Fibroblast of lung (primary cell): ENCODE data around the gene EFCAB5. TPM values are rescaled to one million over a fixed set of nuclear protein-coding genes. Genes with fewer than 3 reads are reported as not detected.

ENCODE experiments used
- DNase-seq, 2 donors: peaks; one replicate each; pipeline versions ENCODE4 v3.0.0 to v3.0.0-alpha.2; 2010; ENCODE audit warnings: low read depth in 2 of 2
- H2AFZ ChIP-seq: 2 replicates; pipeline ENCODE4 v1.5.1; 2012; ENCODE audit warnings: low read length, control low read depth, inconsistent platforms
- H3K27ac ChIP-seq: 2 replicates; pipeline ENCODE4 v1.5.1; 2011; ENCODE audit warnings: low read length, control low read depth; ENCODE audit not compliant: insufficient read depth
- H3K27me3 ChIP-seq: 2 replicates; pipeline ENCODE4 v1.5.1; 2011; ENCODE audit warnings: mild to moderate bottlenecking, low read length; ENCODE audit not compliant: control insufficient read depth, insufficient read depth
- H3K36me3 ChIP-seq: 2 replicates; pipeline ENCODE4 v1.5.1; 2011; ENCODE audit warnings: low read length; ENCODE audit not compliant: control insufficient read depth, insufficient read depth
- H3K4me1 ChIP-seq: 2 replicates; pipeline ENCODE4 v1.5.1; 2011; ENCODE audit warnings: low read length; ENCODE audit not compliant: control insufficient read depth, insufficient read depth; ENCODE audit errors: extremely low read depth
- H3K4me2 ChIP-seq: 2 replicates; pipeline ENCODE4 v1.5.1; 2011; ENCODE audit warnings: low read length, control low read depth; ENCODE audit not compliant: insufficient read depth; ENCODE audit errors: extremely low read depth
- H3K4me3 ChIP-seq, 4 experiments: fragments of 200-600 bp in 1 of 4; sonication (generic) in 1 of 4; replicated peaks in 1 of 4; 2 replicates each; pipeline ENCODE4 v1.5.1; 2011 to 2016; ENCODE audit warnings: low read length in 4 of 4, low read depth in 3 of 4, mild to moderate bottlenecking in 3 of 4, control low read depth in 2 of 4, inconsistent platforms in 1 of 4, mixed read lengths in 1 of 4; ENCODE audit not compliant: insufficient read depth in 1 of 4; ENCODE audit errors: control extremely low read depth in 1 of 4
- H3K79me2 ChIP-seq: 2 replicates; pipeline ENCODE4 v1.5.1; 2012; ENCODE audit warnings: mild to moderate bottlenecking, low read length, inconsistent platforms; ENCODE audit not compliant: control insufficient read depth, insufficient read depth
- H3K9ac ChIP-seq: 2 replicates; pipeline ENCODE4 v1.5.1; 2011; ENCODE audit warnings: mild to moderate bottlenecking, low read length, control low read depth; ENCODE audit not compliant: insufficient read depth
- H3K9me3 ChIP-seq: 2 replicates; pipeline ENCODE4 v1.5.1; 2012; ENCODE audit warnings: low read depth, low read length; ENCODE audit not compliant: control insufficient read depth, insufficient read depth
- H4K20me1 ChIP-seq: 2 replicates; pipeline ENCODE4 v1.5.1; 2011; ENCODE audit warnings: low read length; ENCODE audit not compliant: control insufficient read depth, insufficient read depth; ENCODE audit errors: extremely low read depth
- EZH2 ChIP-seq: IDR thresholded peaks from 2 replicates; pipeline ENCODE4 v1.5.1; 2012; ENCODE audit warnings: low read length, control low read depth, mild to moderate bottlenecking; ENCODE audit errors: missing control alignments
- polyA plus RNA-seq, 2 donors: library from polyadenylated mRNA; depleted of rRNA in 1 of 2; stranded (reverse) in 1 of 2; unstranded in 1 of 2; fragments of >200 nt; gene quantifications; 2 replicates each; pipeline ENCODE4 v1.2.1, GENCODE V29; 2011 to 2012; ENCODE audit warnings: missing spikeins in 1 of 2
- total RNA-seq: library from RNA; depleted of rRNA; stranded (reverse); fragments of >200 nt; gene quantifications from 2 replicates; pipeline ENCODE4 v1.2.1, GENCODE V29; 2014
- TF ChIP-seq, protein P1 (sequence below), 2 donors: IDR thresholded peaks in 1 of 2; conservative IDR thresholded peaks in 1 of 2; 1 replicate in 1 of 2; 2 replicates in 1 of 2; pipeline ENCODE4 v1.5.1; 2011 to 2012; ENCODE audit warnings: low read length in 2 of 2, control low read depth in 1 of 2, inconsistent platforms in 1 of 2, low read depth in 1 of 2, mild to moderate bottlenecking in 1 of 2

EFCAB5 gene
- total and polyA plus RNA-seq, 2 donors (not counting 1 experiment from before 2014, with no cell fraction given) = 0.14 to 0.66 TPM

DNA sequence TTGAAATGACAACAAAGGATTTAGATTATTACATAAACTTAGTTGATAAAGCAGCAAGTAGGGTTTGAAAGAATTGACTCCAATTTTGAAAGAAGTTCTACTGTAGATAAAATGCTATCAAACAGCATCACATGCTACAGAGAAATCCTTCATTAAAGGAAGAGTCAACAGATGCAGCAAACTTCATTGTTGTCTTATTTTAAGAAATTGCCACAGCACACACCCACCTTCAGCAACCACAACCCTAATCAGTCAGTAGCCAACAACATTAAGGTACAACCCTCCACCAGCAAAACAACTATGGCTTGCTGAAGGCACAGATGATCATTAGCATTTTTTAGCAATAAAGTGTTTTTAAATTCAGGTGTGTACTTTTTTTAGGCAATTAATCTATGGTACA lies 100.1 kb downstream of the EFCAB5 start:
- no peak overlapping the region for H3K4me2 ChIP-seq
- no peaks in the 10 kb centered on the region for H3K9me3 ChIP-seq
- no peak for TF ChIP-seq EZH2
- TF ChIP-seq, protein P1, sequence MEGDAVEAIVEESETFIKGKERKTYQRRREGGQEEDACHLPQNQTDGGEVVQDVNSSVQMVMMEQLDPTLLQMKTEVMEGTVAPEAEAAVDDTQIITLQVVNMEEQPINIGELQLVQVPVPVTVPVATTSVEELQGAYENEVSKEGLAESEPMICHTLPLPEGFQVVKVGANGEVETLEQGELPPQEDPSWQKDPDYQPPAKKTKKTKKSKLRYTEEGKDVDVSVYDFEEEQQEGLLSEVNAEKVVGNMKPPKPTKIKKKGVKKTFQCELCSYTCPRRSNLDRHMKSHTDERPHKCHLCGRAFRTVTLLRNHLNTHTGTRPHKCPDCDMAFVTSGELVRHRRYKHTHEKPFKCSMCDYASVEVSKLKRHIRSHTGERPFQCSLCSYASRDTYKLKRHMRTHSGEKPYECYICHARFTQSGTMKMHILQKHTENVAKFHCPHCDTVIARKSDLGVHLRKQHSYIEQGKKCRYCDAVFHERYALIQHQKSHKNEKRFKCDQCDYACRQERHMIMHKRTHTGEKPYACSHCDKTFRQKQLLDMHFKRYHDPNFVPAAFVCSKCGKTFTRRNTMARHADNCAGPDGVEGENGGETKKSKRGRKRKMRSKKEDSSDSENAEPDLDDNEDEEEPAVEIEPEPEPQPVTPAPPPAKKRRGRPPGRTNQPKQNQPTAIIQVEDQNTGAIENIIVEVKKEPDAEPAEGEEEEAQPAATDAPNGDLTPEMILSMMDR (conservative IDR thresholded peaks at IDR 0.05 in 1 of 2, IDR thresholded peaks at IDR 0.05 in 1 of 2; ENCODE audit: low read depth in 1 of 2, low read length in 2 of 2) = no peak
- H3K4me3 ChIP-seq = no peak overlapping the region
- no peaks in the 10 kb centered on the region for H4K20me1 ChIP-seq
- H3K27ac ChIP-seq = no peak overlapping the region
- H3K4me1 ChIP-seq = no peaks in the 10 kb centered on the region
- no peak overlapping the region for H2AFZ ChIP-seq
- H3K9ac ChIP-seq = no peak overlapping the region
- no peaks in the 10 kb centered on the region for H3K36me3 ChIP-seq
- no peaks in the 10 kb centered on the region for H3K79me2 ChIP-seq
- no peak for DNase-seq
- no peaks in the 10 kb centered on the region for H3K27me3 ChIP-seq

DNA sequence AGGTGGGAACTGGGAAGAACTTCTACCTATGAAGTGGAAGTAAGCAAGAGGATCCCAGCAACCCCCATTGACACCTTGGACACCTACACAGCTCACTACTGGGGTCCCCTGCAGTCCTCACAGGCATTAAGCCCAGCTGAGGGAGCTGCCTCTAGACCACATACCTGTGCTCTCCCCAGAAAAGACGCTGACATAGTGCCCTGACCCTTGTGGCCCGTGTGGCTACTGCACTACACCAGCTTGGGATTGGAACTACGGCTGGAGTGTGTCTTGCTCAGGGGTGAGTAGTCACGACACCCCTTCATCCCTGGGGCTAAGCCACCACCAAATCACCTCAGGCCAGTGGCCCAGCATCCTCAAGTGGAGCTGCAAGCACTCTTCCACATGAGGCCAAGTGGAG lies 120.9 kb downstream of the EFCAB5 start:
- TF ChIP-seq, protein P1 (conservative IDR thresholded peaks at IDR 0.05 in 1 of 2, IDR thresholded peaks at IDR 0.05 in 1 of 2; ENCODE audit: low read depth in 1 of 2, low read length in 2 of 2) = no peak
- TF ChIP-seq EZH2 = no peak
- H3K36me3 ChIP-seq = no peaks in the 10 kb centered on the region
- peaks cover 3% of the 10 kb centered on the region for H3K27me3 ChIP-seq
- H3K4me3 ChIP-seq = no peak overlapping the region
- H2AFZ ChIP-seq = no peak overlapping the region
- H3K27ac ChIP-seq = no peak overlapping the region
- H3K79me2 ChIP-seq = no peaks in the 10 kb centered on the region
- H3K4me1 ChIP-seq = no peaks in the 10 kb centered on the region
- no peak overlapping the region for H3K4me2 ChIP-seq
- no peaks in the 10 kb centered on the region for H4K20me1 ChIP-seq
- no peak for DNase-seq
- H3K9me3 ChIP-seq = no peaks in the 10 kb centered on the region
- H3K9ac ChIP-seq = no peak overlapping the region

- Histone ChIP-seq H3K4me2 (no peak overlapping the region), H3K4me3 (no peak overlapping the region), H3K27me3 (peaks cover 3% of the 10 kb centered on the region), H3K27ac (no peak overlapping the region), H3K9me3 (no peaks in the 10 kb centered on the region), H3K79me2 (no peaks in the 10 kb centered on the region), H4K20me1 (no peaks in the 10 kb centered on the region), H3K9ac (no peak overlapping the region), H2AFZ (no peak overlapping the region), H3K36me3 (no peaks in the 10 kb centered on the region), H3K4me1 (no peaks in the 10 kb centered on the region)
- TF ChIP-seq, protein P1 (conservative IDR thresholded peaks at IDR 0.05 in 1 of 2, IDR thresholded peaks at IDR 0.05 in 1 of 2; ENCODE audit: low read depth in 1 of 2, low read length in 2 of 2) = no peak
- no peak for TF ChIP-seq EZH2
- no peak for DNase-seq
These were observed 123.3 kb downstream of the EFCAB5 start for GRCh38 chr17:30064738-30065137.
